Measurements from ENCODE around the gene RNF4. TPM values are rescaled to one million over a fixed set of nuclear protein-coding genes. Genes with fewer than 3 reads are reported as not detected.

Gene RNF4
- total RNA-seq, 1 donor: 68.8 TPM

- Histone ChIP-seq H3K27ac (ENCODE audit: low read depth, low read length) (no peak overlapping the region), H4K20me1 (ENCODE audit: insufficient read depth, low read length) (no peaks in the 10 kb centered on the region), H3K9me3 (ENCODE audit: low read depth, low read length) (no peaks in the 10 kb centered on the region), H3K4me3 (ENCODE audit: insufficient read depth, low read length) (no peak overlapping the region), H3K79me2 (ENCODE audit: insufficient read depth, low read length) (no peaks in the 10 kb centered on the region), H3K36me3 (ENCODE audit: insufficient read depth, low read length) (no peaks in the 10 kb centered on the region), H3K27me3 (ENCODE audit: insufficient read depth, low read length) (no peaks in the 10 kb centered on the region), H2AFZ (ENCODE audit: low read length) (no peak overlapping the region), H3K4me1 (ENCODE audit: insufficient read depth, low read length) (no peaks in the 10 kb centered on the region), H3K4me2 (ENCODE audit: insufficient read depth, low read length) (no peak overlapping the region)
- peak; percentile 71 for DNase-seq (ENCODE audit: insufficient read length, low spot score, missing footprints)
- no peak for TF ChIP-seq CTCF (IDR thresholded peaks at IDR 0.05; ENCODE audit: extremely low read depth, low read depth, low read length)
Observed at GRCh38 chr4:2457481-2458295, 11.2 kb upstream of the RNF4 start.

DNA sequence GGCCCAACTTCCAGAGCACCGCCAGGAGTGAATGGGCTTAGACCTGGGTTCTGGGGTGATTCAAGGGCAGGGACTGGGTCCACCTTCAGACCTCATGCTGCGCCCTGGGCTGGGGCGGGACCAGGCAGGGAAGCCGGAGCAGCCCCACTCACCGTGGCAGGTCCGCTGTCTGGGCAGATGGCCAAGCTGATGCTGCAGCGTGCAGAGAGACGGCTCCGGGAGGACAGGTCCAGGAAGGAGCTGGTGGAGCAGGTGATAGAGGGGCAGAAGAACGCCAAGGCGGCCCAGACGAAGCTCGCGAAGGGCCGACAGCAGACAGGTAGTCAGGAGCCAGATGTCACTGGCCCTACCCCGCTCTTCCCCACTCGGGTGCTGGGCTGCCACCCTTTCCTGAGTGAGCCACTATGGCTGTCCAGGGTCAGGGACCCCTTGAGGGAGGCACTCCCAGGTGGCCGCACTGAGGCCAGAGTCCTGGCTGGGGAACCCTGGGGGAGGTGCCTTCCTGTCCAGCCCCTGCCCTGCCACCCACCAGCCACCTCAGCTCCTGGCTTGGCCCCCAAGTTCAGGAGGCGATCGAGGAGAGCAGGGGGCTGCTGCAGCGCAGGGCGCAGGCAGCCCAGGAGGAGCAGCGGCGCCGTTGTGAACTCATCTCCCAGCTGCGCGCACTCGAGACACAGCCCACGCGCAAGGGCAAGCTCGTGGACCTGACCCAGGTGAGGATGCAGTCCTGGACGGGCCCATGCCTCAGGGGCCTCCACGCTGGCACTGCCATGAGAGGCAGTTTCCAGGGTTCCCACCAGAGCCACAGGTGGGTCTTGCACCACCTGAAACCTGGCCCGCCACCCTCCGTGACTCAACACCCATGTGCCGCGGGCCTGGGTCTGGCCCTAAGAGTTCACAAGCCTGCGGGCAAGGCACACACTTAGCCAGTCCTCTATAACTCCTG, 10.1 kb upstream of the RNF4 start:
- Histone ChIP-seq H3K4me2 (ENCODE audit: insufficient read depth, low read length) (no peak overlapping the region), H3K27me3 (ENCODE audit: insufficient read depth, low read length) (no peaks in the 10 kb centered on the region), H3K4me1 (ENCODE audit: insufficient read depth, low read length) (no peaks in the 10 kb centered on the region), H3K79me2 (ENCODE audit: insufficient read depth, low read length) (no peaks in the 10 kb centered on the region), H4K20me1 (ENCODE audit: insufficient read depth, low read length) (no peaks in the 10 kb centered on the region), H3K27ac (ENCODE audit: low read depth, low read length) (no peak overlapping the region), H3K9me3 (ENCODE audit: low read depth, low read length) (no peaks in the 10 kb centered on the region), H2AFZ (ENCODE audit: low read length) (no peak overlapping the region), H3K36me3 (ENCODE audit: insufficient read depth, low read length) (no peaks in the 10 kb centered on the region), H3K4me3 (ENCODE audit: insufficient read depth, low read length) (no peak overlapping the region)
- peak; percentile 62 for DNase-seq (ENCODE audit: insufficient read length, low spot score, missing footprints)
- TF ChIP-seq CTCF (IDR thresholded peaks at IDR 0.05; ENCODE audit: extremely low read depth, low read depth, low read length): no peak

DNA sequence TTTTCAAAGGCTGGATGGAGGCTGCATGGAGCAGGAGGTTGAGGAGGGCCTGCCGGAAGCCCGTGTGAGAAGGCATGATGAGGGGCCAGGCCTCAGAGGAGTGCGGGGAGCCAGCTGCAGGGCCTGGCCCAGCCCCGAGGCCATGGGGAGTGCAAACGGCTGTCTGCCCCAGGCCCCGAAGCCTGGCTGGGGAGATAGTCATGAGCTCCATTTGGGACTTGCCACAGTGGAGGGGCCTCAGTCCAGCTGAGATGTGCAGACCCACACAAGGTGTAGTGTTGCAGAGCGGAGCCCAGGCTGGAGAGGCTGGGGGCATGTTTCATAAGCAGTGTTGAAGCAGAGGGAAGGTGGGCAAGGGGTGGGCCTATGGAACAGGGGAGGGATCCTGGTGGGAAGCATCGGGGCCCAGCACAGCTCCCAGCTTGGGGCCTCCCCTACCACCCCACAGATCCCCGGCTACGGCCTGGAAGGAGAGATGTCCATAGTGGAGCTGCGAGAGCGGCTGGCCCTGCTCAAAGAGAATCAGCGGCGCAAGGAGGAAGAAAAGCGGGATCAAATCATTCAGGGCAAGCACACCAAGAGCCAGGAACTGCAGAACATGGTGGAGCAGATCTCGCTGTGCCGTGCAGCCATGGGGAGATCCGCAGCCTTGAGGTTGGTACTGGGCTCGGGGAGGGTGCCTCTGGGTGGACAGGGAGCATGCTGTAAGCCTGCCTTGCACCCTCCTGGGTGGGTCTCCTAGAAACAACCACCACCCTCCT, 9.1 kb upstream of the RNF4 start:
- Histone ChIP-seq H3K36me3 (ENCODE audit: insufficient read depth, low read length) (no peaks in the 10 kb centered on the region), H3K9me3 (ENCODE audit: low read depth, low read length) (no peaks in the 10 kb centered on the region), H2AFZ (ENCODE audit: low read length) (no peak overlapping the region), H3K27ac (ENCODE audit: low read depth, low read length) (no peak overlapping the region), H3K79me2 (ENCODE audit: insufficient read depth, low read length) (no peaks in the 10 kb centered on the region), H4K20me1 (ENCODE audit: insufficient read depth, low read length) (no peaks in the 10 kb centered on the region), H3K27me3 (ENCODE audit: insufficient read depth, low read length) (no peaks in the 10 kb centered on the region), H3K4me2 (ENCODE audit: insufficient read depth, low read length) (no peak overlapping the region), H3K4me3 (ENCODE audit: insufficient read depth, low read length) (no peak overlapping the region), H3K4me1 (ENCODE audit: insufficient read depth, low read length) (no peaks in the 10 kb centered on the region)
- peak; percentile 42 for DNase-seq (ENCODE audit: insufficient read length, low spot score, missing footprints)
- no peak for TF ChIP-seq CTCF (IDR thresholded peaks at IDR 0.05; ENCODE audit: extremely low read depth, low read depth, low read length)
